GM12878 (cell line): ENCODE results near the gene SMTNL1. TPM values are rescaled to one million over a fixed set of nuclear protein-coding genes. Genes with fewer than 3 reads are reported as not detected.

ENCODE experiments used
- ATAC-seq: fragments of 200-7000 bp; cut with Tn5 transposase; 3 replicates; pipeline ENCODE4 v1.9.1; 2020; ENCODE audit warnings: mild to moderate bottlenecking, moderate library complexity
- BruUV-seq: library from RNA; stranded (reverse); fragments of 400-500 nt; replicated peaks from 2 replicates; lab custom pipeline; 2021; lab: Mats Ljungman, UMichigan
- CTCF ChIA-PET: fragments of 300-600 bp; sonication (Branson Sonifier 250); formaldehyde crosslinking; extraction: SDS; loops from one replicate; lab custom pipeline; 2021; ENCODE audit warnings: inconsistent platforms; lab: Yijun Ruan, JAX
- POLR2A ChIA-PET: fragments of 350-600 bp; formaldehyde crosslinking; extraction: SDS; loops from one replicate; lab custom pipeline; 2021; ENCODE audit warnings: inconsistent platforms; lab: Charles Lee
- RAD21 ChIA-PET: fragments of 300-600 bp; sonication (Branson Sonifier 250); formaldehyde crosslinking; loops from one replicate; lab custom pipeline; 2023; ENCODE audit warnings: antibody characterized with exemption; ENCODE audit not compliant: unreplicated experiment; lab: Charles Lee
- SMC1A ChIA-PET: fragments of 300-600 bp; sonication (Branson Sonifier 250); formaldehyde crosslinking; loops from one replicate; lab custom pipeline; 2023; ENCODE audit not compliant: unreplicated experiment, uncharacterized antibody; lab: Charles Lee
- DNase-seq: peaks from one replicate; pipeline ENCODE4 v3.0.0-alpha.2; 2011; ENCODE audit warnings: low read depth, low spot score
- FAIRE-seq: peaks from 3 replicates; lab custom pipeline; 2011; peaks lifted over from hg19 to GRCh38; lab: Jason Lieb, UNC
- H2AFZ ChIP-seq: 2 replicates; pipeline ENCODE4 v1.6.0; 2011; ENCODE audit warnings: low read depth, low read length, control low read depth; ENCODE audit not compliant: control insufficient read depth
- H3K27ac ChIP-seq: 2 replicates; pipeline ENCODE4 v1.5.1; 2011; ENCODE audit warnings: control low read depth; ENCODE audit not compliant: control insufficient read depth, insufficient read depth
- H3K27me3 ChIP-seq, 2 experiments: replicated peaks in 1 of 2; 2 replicates each; pipeline versions ENCODE4 v1.6.0 to v1.6.1; 2011; ENCODE audit warnings: low read length in 1 of 2; ENCODE audit not compliant: control insufficient read depth in 2 of 2, insufficient read depth in 2 of 2
- H3K36me3 ChIP-seq, 2 experiments: 2 replicates each; pipeline ENCODE4 v1.5.1; 2011; ENCODE audit warnings: low read length in 1 of 2; ENCODE audit not compliant: control insufficient read depth in 2 of 2, insufficient read depth in 2 of 2
- H3K4me1 ChIP-seq: 2 replicates; pipeline ENCODE4 v1.6.1; 2011; ENCODE audit warnings: mild to moderate bottlenecking, low read length, moderate library complexity, mixed read lengths; ENCODE audit not compliant: control insufficient read depth, insufficient read depth
- H3K4me2 ChIP-seq: 2 replicates; pipeline ENCODE4 v1.6.0; 2011; ENCODE audit warnings: control low read depth; ENCODE audit not compliant: control insufficient read depth, insufficient read depth
- H3K4me3 ChIP-seq: fragments of 200-600 bp; sonication (generic); 2 replicates; pipeline ENCODE4 v1.5.1; 2016
- H3K79me2 ChIP-seq: 2 replicates; pipeline ENCODE4 v1.6.0; 2011; ENCODE audit warnings: low read length; ENCODE audit not compliant: control insufficient read depth, insufficient read depth
- H3K9ac ChIP-seq: 2 replicates; pipeline ENCODE4 v1.8.0; 2011; ENCODE audit warnings: low read length, control low read depth, mixed read lengths; ENCODE audit not compliant: control insufficient read depth, insufficient read depth
- H3K9me3 ChIP-seq: replicated peaks from 3 replicates; pipeline ENCODE4 v1.5.1; 2011; ENCODE audit warnings: mild to moderate bottlenecking, low read length; ENCODE audit not compliant: control insufficient read depth, insufficient read depth
- H4K20me1 ChIP-seq: 2 replicates; pipeline ENCODE4 v1.6.0; 2011; ENCODE audit not compliant: control insufficient read depth, insufficient read depth
- BCL3 ChIP-seq: IDR thresholded peaks from 2 replicates; pipeline ENCODE4 v1.6.1; 2011; ENCODE audit warnings: borderline replicate concordance, low read depth, mild to moderate bottlenecking, moderate library complexity, low read length; ENCODE audit not compliant: insufficient read depth, poor library complexity, severe bottlenecking
- NR2C1 ChIP-seq: fragments of 450-650 bp; IDR thresholded peaks from 2 replicates; pipeline ENCODE4 v1.6.1; 2017; ENCODE audit warnings: antibody characterized with exemption, mild to moderate bottlenecking, moderate library complexity
- SP1 ChIP-seq: IDR thresholded peaks from one replicate; pipeline ENCODE4 v1.6.1; 2011; ENCODE audit warnings: low read depth, low read length
- SPI1 ChIP-seq: IDR thresholded peaks from 2 replicates; pipeline ENCODE4 v1.6.1; 2011; ENCODE audit warnings: low read depth, mild to moderate bottlenecking, low read length, moderate library complexity, borderline replicate concordance; ENCODE audit not compliant: insufficient read depth
- ZNF24 ChIP-seq: fragments of 450-650 bp; IDR thresholded peaks from 2 replicates; pipeline ENCODE4 v1.6.1; 2017; ENCODE audit warnings: antibody characterized with exemption, mild to moderate bottlenecking
- whole genome bisulfite sequencing: methylation state at CpG from one replicate; pipeline ENCODE4 v1.1.6; 2016; ENCODE audit warnings: low lambda C conversion rate; ENCODE audit not compliant: insufficient replicate concordance, insufficient coverage; ENCODE audit errors: missing lambda C conversion rate; 5-methylcytosine and 5-hydroxymethylcytosine counted together
- in situ Hi-C: fragments of 300-500 bp; cut with MboI; formaldehyde crosslinking; loops from 9 replicates; pipeline ENCODE4 v1.14.3; 2018; ENCODE audit warnings: mixed read lengths
- intact Hi-C: fragments of 100-400 bp; cut with micrococcal nuclease; formaldehyde crosslinking; loops from one replicate; pipeline ENCODE4 v1.14.2; 2022; ENCODE audit not compliant: unreplicated experiment
- polyA plus RNA-seq, 11 experiments: library from polyadenylated mRNA; depleted of rRNA in 4 of 11; unstranded in 6 of 11; stranded (reverse) in 5 of 11; fragments of >200 nt; fragmentation: Nextera tagmentation in 4 of 11; fragmentation: Illumina TruSeq in 1 of 11; extraction: Ambion mirVana in 4 of 11; extraction: Trizol in 1 of 11; gene quantifications; 1 replicate in 1 of 11; 2 replicates in 10 of 11; pipeline versions ENCODE4 v1.2.1 to v1.2.3, GENCODE V29; 2011 to 2016; ENCODE audit warnings: inconsistent platforms in 2 of 11, missing spikeins in 2 of 11, low read depth in 1 of 11
- total RNA-seq, 4 experiments: library from RNA; depleted of rRNA in 3 of 4; stranded (reverse); fragments of >200 nt in 3 of 4; fragmentation: Illumina TruSeq in 1 of 4; extraction: Trizol in 1 of 4; gene quantifications; 2 replicates each; pipeline versions ENCODE4 v1.2.1 to v1.2.3, GENCODE V29; 2013 to 2021
- TF ChIP-seq, protein P1 (sequence below): fragments of 450-650 bp; IDR thresholded peaks from 2 replicates; pipeline ENCODE4 v1.6.1; 2017; ENCODE audit warnings: mild to moderate bottlenecking, moderate library complexity

SMTNL1 gene
- total and polyA plus RNA-seq, 10 of the 15 experiments (the other 5 are each of a cell fraction or from before 2014, with no cell fraction given): 0.06 to 0.17 (median 0.10) TPM; not detected in 7

- no peak for TF ChIP-seq ZNF24
- TF ChIP-seq NR2C1: no peak
These were observed 36.7 kb downstream of the SMTNL1 start (continued) for GRCh38 chr11:57574061-57574460.

- H3K4me3 ChIP-seq: no peak overlapping the region
- H3K36me3 ChIP-seq: no peaks in the 10 kb centered on the region
- RAD21 ChIA-PET: no interaction called here
- no TSS peak for BruUV-seq
- SMC1A ChIA-PET: no interaction called here
- H3K27me3 ChIP-seq: no peaks in the 10 kb centered on the region
- TF ChIP-seq BCL3: no peak
- no peaks in the 10 kb centered on the region for H3K4me1 ChIP-seq
- peaks cover 1% of the 10 kb centered on the region; the same call in 1 of the 3 replicates for H3K9me3 ChIP-seq
- POLR2A ChIA-PET: interaction anchor here (0.6 kb wide), 1 partner anchor 162 kb away, joined by 3 read pairs; no protein-coding TSS in a partner anchor
- no peak for ATAC-seq
- in situ Hi-C loops: no loop called here
- H3K27ac ChIP-seq: no peak overlapping the region
- no peak for FAIRE-seq
- no peak overlapping the region for H3K4me2 ChIP-seq
- WGBS: 75% methylated on average over 9 of the region's 9 CpGs
- intact Hi-C loops: no loop called here
- H4K20me1 ChIP-seq: no peaks in the 10 kb centered on the region
- H3K79me2 ChIP-seq: no peaks in the 10 kb centered on the region
- H3K9ac ChIP-seq: no peak overlapping the region
- CTCF ChIA-PET: interaction anchor here (1.2 to 1.4 kb wide), 3 partner anchors 16 to 126 kb away, joined by 3 to 5 read pairs (median 5); no protein-coding TSS in a partner anchor
- no peak overlapping the region for H2AFZ ChIP-seq
- no peak for DNase-seq
These were observed 46.9 kb downstream of the SMTNL1 start for GRCh38 chr11:57584341-57584740.

- Histone ChIP-seq H3K4me2 (no peak overlapping the region), H2AFZ (no peak overlapping the region), H3K9ac (no peak overlapping the region), H4K20me1 (no peaks in the 10 kb centered on the region), H3K36me3 (no peaks in the 10 kb centered on the region), H3K4me3 (no peak overlapping the region), H3K79me2 (no peaks in the 10 kb centered on the region), H3K4me1 (no peaks in the 10 kb centered on the region), H3K9me3 (peaks cover 1% of the 10 kb centered on the region; the same call in 1 of the 3 replicates), H3K27me3 (no peaks in the 10 kb centered on the region), H3K27ac (no peak overlapping the region)
- in situ Hi-C loops: no loop called here
- BruUV-seq: no TSS peak
- RAD21 ChIA-PET: no interaction called here
- SMC1A ChIA-PET: interaction anchor here (0.6 kb wide), 1 partner anchor 80 kb away, joined by 3 read pairs; no protein-coding TSS in a partner anchor
- FAIRE-seq: no peak
- intact Hi-C loops: no loop called here
- POLR2A ChIA-PET: no interaction called here
- ATAC-seq: peak; percentile 48
- no peak for DNase-seq
- CTCF ChIA-PET: interaction anchor here (1.4 kb wide), 1 partner anchor 127 kb away, joined by 5 read pairs; no protein-coding TSS in a partner anchor
- no peak for TF ChIP-seq SP1
- no peak for TF ChIP-seq SPI1
- no peak for TF ChIP-seq NR2C1
- TF ChIP-seq, protein P1, sequence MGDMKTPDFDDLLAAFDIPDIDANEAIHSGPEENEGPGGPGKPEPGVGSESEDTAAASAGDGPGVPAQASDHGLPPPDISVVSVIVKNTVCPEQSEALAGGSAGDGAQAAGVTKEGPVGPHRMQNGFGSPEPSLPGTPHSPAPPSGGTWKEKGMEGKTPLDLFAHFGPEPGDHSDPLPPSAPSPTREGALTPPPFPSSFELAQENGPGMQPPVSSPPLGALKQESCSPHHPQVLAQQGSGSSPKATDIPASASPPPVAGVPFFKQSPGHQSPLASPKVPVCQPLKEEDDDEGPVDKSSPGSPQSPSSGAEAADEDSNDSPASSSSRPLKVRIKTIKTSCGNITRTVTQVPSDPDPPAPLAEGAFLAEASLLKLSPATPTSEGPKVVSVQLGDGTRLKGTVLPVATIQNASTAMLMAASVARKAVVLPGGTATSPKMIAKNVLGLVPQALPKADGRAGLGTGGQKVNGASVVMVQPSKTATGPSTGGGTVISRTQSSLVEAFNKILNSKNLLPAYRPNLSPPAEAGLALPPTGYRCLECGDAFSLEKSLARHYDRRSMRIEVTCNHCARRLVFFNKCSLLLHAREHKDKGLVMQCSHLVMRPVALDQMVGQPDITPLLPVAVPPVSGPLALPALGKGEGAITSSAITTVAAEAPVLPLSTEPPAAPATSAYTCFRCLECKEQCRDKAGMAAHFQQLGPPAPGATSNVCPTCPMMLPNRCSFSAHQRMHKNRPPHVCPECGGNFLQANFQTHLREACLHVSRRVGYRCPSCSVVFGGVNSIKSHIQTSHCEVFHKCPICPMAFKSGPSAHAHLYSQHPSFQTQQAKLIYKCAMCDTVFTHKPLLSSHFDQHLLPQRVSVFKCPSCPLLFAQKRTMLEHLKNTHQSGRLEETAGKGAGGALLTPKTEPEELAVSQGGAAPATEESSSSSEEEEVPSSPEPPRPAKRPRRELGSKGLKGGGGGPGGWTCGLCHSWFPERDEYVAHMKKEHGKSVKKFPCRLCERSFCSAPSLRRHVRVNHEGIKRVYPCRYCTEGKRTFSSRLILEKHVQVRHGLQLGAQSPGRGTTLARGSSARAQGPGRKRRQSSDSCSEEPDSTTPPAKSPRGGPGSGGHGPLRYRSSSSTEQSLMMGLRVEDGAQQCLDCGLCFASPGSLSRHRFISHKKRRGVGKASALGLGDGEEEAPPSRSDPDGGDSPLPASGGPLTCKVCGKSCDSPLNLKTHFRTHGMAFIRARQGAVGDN: no peak
These were observed 47.9 kb downstream of the SMTNL1 start for GRCh38 chr11:57585301-57585700.
